Loucy (cell line): ENCODE results near the gene KAT14.

ENCODE experiments used
- CTCF ChIP-seq: fragments of 200-600 bp; sonication (generic); conservative IDR thresholded peaks from 2 replicates; pipeline ENCODE4 v1.5.1; 2014; ENCODE audit warnings: mild to moderate bottlenecking, antibody characterized with exemption, low read length
- EZH2phosphoT487 ChIP-seq: fragments of 200-600 bp; IDR thresholded peaks from 2 replicates; pipeline ENCODE4 v1.6.1; 2018; ENCODE audit warnings: antibody characterized with exemption, mild to moderate bottlenecking, moderate library complexity, borderline replicate concordance

- no peak for TF ChIP-seq CTCF
- no peak for TF ChIP-seq EZH2phosphoT487
These were observed 36.4 kb upstream of the KAT14 start for GRCh38 chr20:18101125-18101810.
